CD4-positive, CD25-positive, alpha-beta regulatory T cell (primary cell): ENCODE measurements around the gene VSIG8. TPM values are rescaled to one million over a fixed set of nuclear protein-coding genes. Genes with fewer than 3 reads are reported as not detected.

ENCODE experiments used
- ATAC-seq, 2 donors: fragments of 150-1000 bp; cut with Tn5 transposase; one replicate each; pipeline ENCODE4 v1.10.0; 2021; ENCODE audit warnings: low read depth in 2 of 2, moderate number of reproducible peaks in 2 of 2, moderate library complexity in 1 of 2
- DNase-seq, 3 donors: peaks; one replicate each; pipeline versions ENCODE4 v3.0.0 to v3.0.0-alpha.2; 2012 to 2022; ENCODE audit warnings: mixed read lengths in 1 of 3
- H3K27ac ChIP-seq: one replicate; pipeline ENCODE4 v1.7.0; 2013; ENCODE audit warnings: mild to moderate bottlenecking, low read length; ENCODE audit not compliant: insufficient read depth, poor library complexity, severe bottlenecking
- H3K27me3 ChIP-seq: one replicate; pipeline ENCODE4 v1.7.0; 2013; ENCODE audit warnings: low read length; ENCODE audit not compliant: control insufficient read depth, insufficient read depth
- H3K36me3 ChIP-seq: one replicate; pipeline ENCODE4 v1.7.0; 2013; ENCODE audit warnings: mild to moderate bottlenecking, low read length, moderate library complexity; ENCODE audit not compliant: control insufficient read depth, insufficient read depth
- H3K4me1 ChIP-seq: 2 replicates; pipeline ENCODE4 v1.7.0; 2013; ENCODE audit warnings: mild to moderate bottlenecking, low read length; ENCODE audit not compliant: insufficient read depth, control insufficient read depth, poor library complexity, severe bottlenecking
- H3K4me3 ChIP-seq: one replicate; pipeline ENCODE4 v1.7.0; 2013; ENCODE audit warnings: low read depth, mild to moderate bottlenecking, low read length, moderate library complexity
- H3K9me3 ChIP-seq, 2 experiments: 1 replicate in 1 of 2; 2 replicates in 1 of 2; pipeline ENCODE4 v1.7.0; 2013; ENCODE audit warnings: low read length in 2 of 2, mild to moderate bottlenecking in 1 of 2, moderate library complexity in 1 of 2; ENCODE audit not compliant: control insufficient read depth in 2 of 2
- H3K27ac Mint-ChIP-seq, 3 donors: one replicate each; pipeline ENCODE4 v1.8.0; 2020 to 2022; ENCODE audit warnings: mild to moderate bottlenecking in 3 of 3, mixed read lengths in 3 of 3, moderate library complexity in 2 of 3
- H3K27me3 Mint-ChIP-seq: one replicate; pipeline ENCODE4 v1.8.0; 2022; ENCODE audit warnings: mild to moderate bottlenecking, mixed read lengths
- H3K36me3 Mint-ChIP-seq: one replicate; pipeline ENCODE4 v1.8.0; 2020; ENCODE audit warnings: mixed read lengths
- H3K4me1 Mint-ChIP-seq, 4 donors: one replicate each; pipeline ENCODE4 v1.8.0; 2020 to 2022; ENCODE audit warnings: mixed read lengths in 4 of 4, mild to moderate bottlenecking in 1 of 4
- H3K4me3 Mint-ChIP-seq, 4 donors: one replicate each; pipeline ENCODE4 v1.8.0; 2020 to 2022; ENCODE audit warnings: mild to moderate bottlenecking in 4 of 4, mixed read lengths in 4 of 4, moderate library complexity in 3 of 4
- H3K9me3 Mint-ChIP-seq, 7 donors: one replicate each; pipeline ENCODE4 v1.8.0; 2020 to 2022; ENCODE audit warnings: mixed read lengths in 7 of 7, mild to moderate bottlenecking in 3 of 7, moderate library complexity in 2 of 7
- polyA plus RNA-seq, 4 donors: library from polyadenylated mRNA; unstranded; fragments of 300-500 nt; fragmentation: Illumina TruSeq; gene quantifications; one replicate each; pipeline ENCODE4 v1.2.3, GENCODE V29; 2021
- total RNA-seq: library from RNA; stranded (reverse); gene quantifications from one replicate; pipeline ENCODE4 v1.2.3, GENCODE V29; 2022

Gene VSIG8
- total and polyA plus RNA-seq, 5 donors from 2014 or later, result not detected

DNA sequence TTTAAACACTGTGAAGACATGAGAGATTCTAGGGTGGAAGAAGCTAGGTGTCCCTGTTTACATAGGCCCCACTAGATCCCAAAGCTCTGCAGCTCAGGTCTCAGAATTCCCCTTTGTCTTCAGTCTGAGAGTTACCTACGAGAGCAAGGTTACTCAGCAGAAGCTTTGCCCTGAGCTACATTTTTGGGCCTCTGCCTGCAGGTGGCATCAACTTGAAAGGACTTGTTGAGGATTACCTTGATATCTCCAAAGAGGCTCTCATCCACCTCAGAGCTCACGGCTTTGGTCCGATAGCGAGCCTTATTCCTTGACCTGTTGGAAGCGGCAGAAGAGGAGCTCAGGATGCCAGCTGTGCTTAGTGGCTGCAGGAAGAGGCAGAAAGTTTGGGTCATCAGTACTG lies 30.5 kb upstream of the VSIG8 start:
- no peak overlapping the region for H3K4me3 Mint-ChIP-seq

DNA sequence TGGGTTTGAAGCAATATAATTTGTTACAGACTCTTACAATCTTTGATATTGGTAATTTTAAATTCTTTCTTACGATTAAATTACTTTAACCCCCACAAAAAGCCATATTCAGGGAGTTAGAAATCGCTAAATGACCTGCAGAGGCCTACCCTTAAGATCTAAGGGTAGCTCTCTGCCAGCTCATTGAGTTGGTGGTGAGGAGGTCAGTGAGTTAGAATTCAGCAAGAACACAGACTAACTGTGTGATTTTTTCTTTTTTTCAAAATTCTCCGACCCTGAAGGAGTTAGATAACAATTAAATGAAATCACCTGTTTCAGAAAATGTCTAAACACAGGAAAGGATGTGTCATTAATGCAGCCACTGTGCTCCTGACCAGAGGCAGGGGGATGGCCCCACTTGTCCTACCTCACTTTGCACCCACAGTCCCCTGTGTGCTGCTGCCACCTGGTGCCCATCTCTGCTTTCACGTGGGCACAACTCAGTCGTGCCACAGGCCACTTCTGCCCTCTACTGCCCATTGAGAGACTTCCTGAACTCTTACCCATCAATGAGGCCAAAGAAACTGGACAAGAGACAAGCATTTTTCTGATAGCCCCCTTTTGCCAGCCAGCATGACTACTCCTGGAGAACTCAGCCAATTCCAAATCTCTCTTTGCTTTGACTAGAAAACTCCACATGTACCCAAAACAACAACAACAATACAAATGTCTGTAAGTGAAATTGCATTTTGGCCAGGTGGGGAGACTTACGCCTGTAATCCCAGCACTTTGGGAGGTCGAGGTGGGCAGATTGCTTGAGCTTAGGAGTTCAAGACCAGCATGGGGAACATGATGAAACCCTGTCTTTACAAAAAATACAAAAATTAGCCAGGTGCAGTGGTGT lies 29.1 kb upstream of the VSIG8 start:
- Histone ChIP-seq H3K27me3 (peaks cover 2% of the 10 kb centered on the region), H3K4me1 (peaks cover 7% of the 10 kb centered on the region), H3K4me3 (no peak overlapping the region), H3K27ac (no peak overlapping the region), H3K9me3 (no peaks in the 10 kb centered on the region), H3K36me3 (no peaks in the 10 kb centered on the region)
- no peak overlapping the region for H3K4me3 Mint-ChIP-seq
- no peaks in the 10 kb centered on the region for H3K9me3 Mint-ChIP-seq
- peak; percentile 55 to 77 (median 67) for DNase-seq
- H3K27ac Mint-ChIP-seq, result peak overlapping the region; percentile 52 to 73 (median 55)
- no peaks in the 10 kb centered on the region for H3K36me3 Mint-ChIP-seq
- peak; percentile 88 to 91 for ATAC-seq
- H3K27me3 Mint-ChIP-seq, result peaks cover 4% of the 10 kb centered on the region
- peaks cover 4 to 19% (median 14%) of the 10 kb centered on the region in 4 donors for H3K4me1 Mint-ChIP-seq

More for the DNA sequence above, 30.5 kb upstream of the VSIG8 start:
- ATAC-seq (no peak), DNase-seq (peak in 1 of 3 donors; percentile 38)
- H3K27ac ChIP-seq, result no peak overlapping the region
- peaks cover 4% of the 10 kb centered on the region for H3K27me3 Mint-ChIP-seq
- no peaks in the 10 kb centered on the region for H3K9me3 Mint-ChIP-seq
- no peak overlapping the region for H3K27ac Mint-ChIP-seq
- peaks cover 7% of the 10 kb centered on the region for H3K4me1 ChIP-seq
- peaks cover 2% of the 10 kb centered on the region for H3K27me3 ChIP-seq
- peaks cover 4 to 19% (median 14%) of the 10 kb centered on the region in 4 donors for H3K4me1 Mint-ChIP-seq
- no peaks in the 10 kb centered on the region for H3K36me3 ChIP-seq
- H3K36me3 Mint-ChIP-seq, result no peaks in the 10 kb centered on the region
- H3K9me3 ChIP-seq, result no peaks in the 10 kb centered on the region
- no peak overlapping the region for H3K4me3 ChIP-seq

DNA sequence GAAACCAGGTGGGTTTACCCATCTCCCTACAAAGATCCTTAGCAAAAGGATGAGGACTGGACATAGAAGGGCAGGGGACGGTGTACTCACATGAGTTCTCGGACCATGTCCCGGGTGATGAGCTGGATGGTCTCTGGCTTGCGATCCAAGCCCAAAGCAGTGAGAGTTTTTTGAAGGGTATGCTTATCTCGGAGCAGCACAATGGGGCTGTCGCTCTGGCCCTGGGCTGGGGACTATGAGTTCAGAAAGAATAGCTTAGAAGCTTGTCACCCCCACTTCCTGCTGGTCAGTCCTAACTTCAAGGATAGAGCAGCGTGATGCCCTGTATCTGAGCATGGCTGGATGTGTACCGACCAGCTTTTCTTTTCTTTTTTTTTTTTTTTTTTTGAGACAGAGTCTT lies 27.9 kb upstream of the VSIG8 start:
- DNase-seq, result no peak
- peaks cover under 1% of the 10 kb centered on the region for H3K27me3 Mint-ChIP-seq
- H3K4me3 Mint-ChIP-seq, result no peak overlapping the region

DNA sequence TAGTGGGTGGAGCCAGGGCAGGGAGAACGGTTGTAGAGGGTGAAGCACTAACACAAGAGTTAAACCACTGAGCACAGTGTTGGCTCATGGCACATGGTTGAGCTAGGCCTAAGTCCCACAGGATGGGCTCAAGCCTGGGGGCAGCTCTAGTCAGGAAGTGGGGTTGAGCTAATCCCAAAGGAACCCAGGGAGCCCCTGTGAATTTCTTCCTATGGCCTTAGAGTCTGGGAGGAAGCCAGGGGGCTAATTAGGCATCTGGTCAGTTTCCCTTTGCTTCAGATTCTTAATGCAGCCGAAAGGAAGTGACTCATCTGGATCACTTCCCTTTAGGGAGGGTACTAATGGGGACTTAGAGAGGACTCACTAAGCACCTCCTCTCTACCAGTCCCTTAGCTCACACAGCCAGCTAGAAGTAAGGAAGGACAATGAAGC lies 27.4 kb upstream of the VSIG8 start:
- DNase-seq, result peak in 1 of 3 donors; percentile 47
- ATAC-seq, result peak; percentile 41 to 49
- H3K27me3 Mint-ChIP-seq, result no peaks in the 10 kb centered on the region
- no peak overlapping the region for H3K4me3 ChIP-seq
- no peak overlapping the region for H3K27ac ChIP-seq
- H3K4me3 Mint-ChIP-seq, result peak overlapping the region in 1 of 4 donors; percentile 2
- H3K9me3 ChIP-seq, result no peaks in the 10 kb centered on the region
- no peaks in the 10 kb centered on the region for H3K9me3 Mint-ChIP-seq
- peak overlapping the region in 2 of 3 donors; percentile 1 to 68 for H3K27ac Mint-ChIP-seq
- peaks cover 7% of the 10 kb centered on the region for H3K4me1 ChIP-seq
- H3K36me3 Mint-ChIP-seq, result no peaks in the 10 kb centered on the region
- no peaks in the 10 kb centered on the region for H3K36me3 ChIP-seq
- no peaks in the 10 kb centered on the region for H3K27me3 ChIP-seq
- peaks cover 4 to 19% (median 14%) of the 10 kb centered on the region in 4 donors for H3K4me1 Mint-ChIP-seq

More for the DNA sequence above, 27.9 kb upstream of the VSIG8 start:
- no peak for ATAC-seq
- Histone ChIP-seq H3K4me1 (peaks cover 7% of the 10 kb centered on the region), H3K27me3 (peaks cover 2% of the 10 kb centered on the region), H3K4me3 (no peak overlapping the region), H3K9me3 (no peaks in the 10 kb centered on the region), H3K36me3 (no peaks in the 10 kb centered on the region), H3K27ac (no peak overlapping the region)
- H3K27ac Mint-ChIP-seq, result peak overlapping the region in 1 of 3 donors; percentile 1
- no peaks in the 10 kb centered on the region for H3K9me3 Mint-ChIP-seq
- no peaks in the 10 kb centered on the region for H3K36me3 Mint-ChIP-seq
- peaks cover 4 to 19% (median 14%) of the 10 kb centered on the region in 4 donors for H3K4me1 Mint-ChIP-seq

DNA sequence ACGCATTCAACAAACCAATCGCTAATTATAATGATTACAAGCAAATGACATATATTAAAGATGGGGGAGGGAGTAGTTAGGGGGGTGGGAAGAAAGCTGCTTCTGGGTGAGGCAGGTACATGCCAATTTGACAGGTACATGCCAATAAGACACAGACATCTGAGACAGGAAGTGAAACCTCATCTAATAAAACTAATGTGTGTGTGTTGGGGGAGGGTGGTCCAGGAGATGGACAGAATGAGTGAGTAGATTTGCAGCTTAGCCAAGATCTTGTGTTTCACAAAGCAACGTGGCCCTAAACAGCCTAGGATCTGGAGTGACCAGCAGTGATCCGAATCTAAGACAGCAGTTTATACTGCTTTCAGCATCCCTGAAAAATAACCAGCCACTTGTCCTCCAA lies 26.7 kb upstream of the VSIG8 start:
- no peak overlapping the region for H3K4me3 ChIP-seq
- no peaks in the 10 kb centered on the region for H3K27me3 ChIP-seq
- H3K9me3 ChIP-seq, result no peaks in the 10 kb centered on the region
- H3K4me1 ChIP-seq, result peaks cover 7% of the 10 kb centered on the region
- Mint-ChIP-seq H3K4me1 (peaks cover 4 to 19% (median 14%) of the 10 kb centered on the region in 4 donors), H3K27ac (peak overlapping the region in 2 of 3 donors; percentile 9 to 64), H3K4me3 (no peak overlapping the region), H3K36me3 (no peaks in the 10 kb centered on the region), H3K27me3 (no peaks in the 10 kb centered on the region), H3K9me3 (no peaks in the 10 kb centered on the region)
- H3K36me3 ChIP-seq, result no peaks in the 10 kb centered on the region
- no peak overlapping the region for H3K27ac ChIP-seq
- DNase-seq, result peak in 1 of 3 donors; percentile 35
- ATAC-seq, result no peak

DNA sequence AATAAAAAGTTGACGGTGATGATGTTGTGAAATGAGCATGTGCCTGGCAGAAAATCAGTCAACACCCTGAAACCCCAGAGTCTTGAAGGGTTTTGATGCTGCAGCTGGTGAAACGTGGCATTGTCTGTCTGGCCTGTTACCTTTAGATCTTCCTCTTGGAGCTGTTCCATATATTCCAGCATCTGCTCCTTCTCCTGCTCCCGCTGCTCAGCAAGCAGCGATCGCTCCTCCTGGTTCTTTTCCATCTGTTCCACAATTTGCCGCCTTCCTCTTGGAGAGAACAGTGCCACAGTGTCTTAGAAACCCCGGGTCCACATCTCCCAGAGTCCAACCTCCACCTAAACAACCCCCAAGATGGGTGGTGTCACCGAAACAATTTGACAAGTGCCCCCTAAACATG lies 21.8 kb upstream of the VSIG8 start:
- no peaks in the 10 kb centered on the region for H3K4me1 ChIP-seq
- Mint-ChIP-seq H3K9me3 (no peaks in the 10 kb centered on the region), H3K27ac (no peak overlapping the region)

DNA sequence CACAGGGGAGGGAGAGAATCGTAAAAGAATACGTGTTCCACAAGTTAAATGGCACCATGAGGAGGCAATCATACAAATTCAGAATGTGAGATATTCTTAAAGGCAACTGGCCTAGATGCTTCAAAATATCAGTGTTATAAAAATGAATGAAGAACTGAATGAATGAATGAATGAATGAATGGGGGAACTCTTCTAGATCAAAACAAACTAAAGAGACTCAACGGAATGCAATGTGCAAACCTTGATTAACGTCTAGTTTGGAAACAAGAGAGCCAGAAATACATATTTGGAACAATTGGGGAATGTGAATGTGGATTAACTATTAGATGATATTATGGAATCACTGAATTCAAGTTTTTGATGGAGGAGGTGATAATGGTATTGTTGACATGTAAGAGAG lies 20.7 kb upstream of the VSIG8 start:
- Mint-ChIP-seq H3K27ac (no peak overlapping the region), H3K4me1 (no peaks in the 10 kb centered on the region), H3K27me3 (no peaks in the 10 kb centered on the region), H3K4me3 (no peak overlapping the region), H3K9me3 (no peaks in the 10 kb centered on the region), H3K36me3 (no peaks in the 10 kb centered on the region)
- no peaks in the 10 kb centered on the region for H3K36me3 ChIP-seq
- H3K27me3 ChIP-seq, result no peaks in the 10 kb centered on the region
- DNase-seq (no peak), ATAC-seq (no peak)
- no peaks in the 10 kb centered on the region for H3K9me3 ChIP-seq
- no peaks in the 10 kb centered on the region for H3K4me1 ChIP-seq
- no peak overlapping the region for H3K27ac ChIP-seq
- H3K4me3 ChIP-seq, result no peak overlapping the region

More for the DNA sequence above, 21.8 kb upstream of the VSIG8 start:
- no peak overlapping the region for H3K27ac ChIP-seq
- no peaks in the 10 kb centered on the region for H3K36me3 ChIP-seq
- H3K27me3 ChIP-seq, result no peaks in the 10 kb centered on the region
- H3K36me3 Mint-ChIP-seq, result no peaks in the 10 kb centered on the region
- DNase-seq (no peak), ATAC-seq (no peak)
- no peaks in the 10 kb centered on the region for H3K27me3 Mint-ChIP-seq
- H3K4me3 Mint-ChIP-seq, result no peak overlapping the region
- H3K4me3 ChIP-seq, result no peak overlapping the region
- H3K9me3 ChIP-seq, result no peaks in the 10 kb centered on the region
- H3K4me1 Mint-ChIP-seq, result peaks cover 0 to 4% (median 4%) of the 10 kb centered on the region in 4 donors

DNA sequence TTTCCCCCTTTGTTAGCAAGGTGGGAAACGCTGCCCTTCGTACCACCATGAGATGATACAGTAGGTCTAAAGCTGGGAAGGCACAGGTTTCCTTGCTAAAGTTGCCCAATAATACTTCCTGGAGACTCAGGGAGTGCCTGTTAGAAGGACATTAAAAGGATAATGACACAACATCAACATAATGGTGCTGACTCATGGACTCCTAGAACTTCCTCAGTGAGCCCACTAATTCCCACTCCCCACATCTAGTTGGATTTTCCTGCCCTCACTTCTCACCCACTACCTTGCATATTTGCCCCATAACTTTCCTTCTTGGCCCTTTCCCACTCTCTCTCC lies 20.0 kb upstream of the VSIG8 start:
- Mint-ChIP-seq H3K27ac (no peak overlapping the region), H3K4me1 (no peaks in the 10 kb centered on the region)
- DNase-seq, result no peak

More for the DNA sequence above, 20.0 kb upstream of the VSIG8 start:
- H3K27me3 Mint-ChIP-seq, result no peaks in the 10 kb centered on the region
- H3K9me3 Mint-ChIP-seq, result no peaks in the 10 kb centered on the region
- Histone ChIP-seq H3K27ac (no peak overlapping the region), H3K4me1 (no peaks in the 10 kb centered on the region), H3K9me3 (no peaks in the 10 kb centered on the region), H3K27me3 (no peaks in the 10 kb centered on the region), H3K4me3 (no peak overlapping the region), H3K36me3 (no peaks in the 10 kb centered on the region)
- H3K36me3 Mint-ChIP-seq, result no peaks in the 10 kb centered on the region
- no peak for ATAC-seq
- no peak overlapping the region for H3K4me3 Mint-ChIP-seq
